Retinal pigment epithelial cell (primary cell): ENCODE data around the gene DGKI.

Experiments
- DNase-seq: peaks from one replicate; pipeline ENCODE4 v3.0.0-alpha.2; 2010; ENCODE audit warnings: low read depth
- H3K4me3 ChIP-seq: 2 replicates; pipeline ENCODE4 v1.5.1; 2011; ENCODE audit warnings: mild to moderate bottlenecking, low read length, control low read depth, moderate library complexity
- CTCF ChIP-seq: conservative IDR thresholded peaks from 2 replicates; pipeline ENCODE4 v1.5.1; 2011; ENCODE audit warnings: low read depth, low read length, control low read depth, inconsistent platforms

The DGKI gene

GRCh38 chr7:137846827-137847567 is at the start of gene DGKI:
Gene DGKI (minus strand): TSS chr7:137846974.
- H3K4me3 ChIP-seq, result peak within 1 kb of the TSS; percentile 44
- DNase-seq, result no peak
- TF ChIP-seq CTCF, result no peak

- DNase-seq, result no peak
- no peak for TF ChIP-seq CTCF
These were observed 48.8 kb upstream of the DGKI start for GRCh38 chr7:137895301-137896221.

GRCh38 chr7:137893143-137893742 is 46.5 kb upstream of the DGKI start:
- no peak overlapping the region for H3K4me3 ChIP-seq
- DNase-seq, result no peak
- no peak for TF ChIP-seq CTCF

More at GRCh38 chr7:137895301-137896221, 48.8 kb upstream of the DGKI start:
- H3K4me3 ChIP-seq, result no peak overlapping the region

GRCh38 chr7:137891016-137891655 is 44.4 kb upstream of the DGKI start:
- DNase-seq, result no peak
- TF ChIP-seq CTCF, result no peak
- no peak overlapping the region for H3K4me3 ChIP-seq

GRCh38 chr7:137890449-137890921 is 43.7 kb upstream of the DGKI start:
- no peak overlapping the region for H3K4me3 ChIP-seq
- TF ChIP-seq CTCF, result no peak
- DNase-seq, result no peak

- TF ChIP-seq CTCF, result no peak
- DNase-seq, result no peak
These were observed 41.5 kb upstream of the DGKI start for GRCh38 chr7:137888241-137888640.

More at GRCh38 chr7:137888241-137888640, 41.5 kb upstream of the DGKI start:
- H3K4me3 ChIP-seq, result no peak overlapping the region
